GM12892 (cell line): ENCODE measurements around the gene ZBTB39.

Experiments used
- POLR2A ChIP-seq: IDR thresholded peaks from 2 replicates; pipeline ENCODE4 v1.6.1; 2011; ENCODE audit warnings: low read depth, low read length, control low read depth
- POLR2AphosphoS5 ChIP-seq: IDR thresholded peaks from 2 replicates; pipeline ENCODE4 v1.6.1; 2011; ENCODE audit warnings: low read depth, low read length, control low read depth
- TAF1 ChIP-seq: IDR thresholded peaks from 2 replicates; pipeline ENCODE4 v1.6.1; 2011; ENCODE audit warnings: low read depth, mild to moderate bottlenecking, control low read depth, low read length, borderline replicate concordance

DNA sequence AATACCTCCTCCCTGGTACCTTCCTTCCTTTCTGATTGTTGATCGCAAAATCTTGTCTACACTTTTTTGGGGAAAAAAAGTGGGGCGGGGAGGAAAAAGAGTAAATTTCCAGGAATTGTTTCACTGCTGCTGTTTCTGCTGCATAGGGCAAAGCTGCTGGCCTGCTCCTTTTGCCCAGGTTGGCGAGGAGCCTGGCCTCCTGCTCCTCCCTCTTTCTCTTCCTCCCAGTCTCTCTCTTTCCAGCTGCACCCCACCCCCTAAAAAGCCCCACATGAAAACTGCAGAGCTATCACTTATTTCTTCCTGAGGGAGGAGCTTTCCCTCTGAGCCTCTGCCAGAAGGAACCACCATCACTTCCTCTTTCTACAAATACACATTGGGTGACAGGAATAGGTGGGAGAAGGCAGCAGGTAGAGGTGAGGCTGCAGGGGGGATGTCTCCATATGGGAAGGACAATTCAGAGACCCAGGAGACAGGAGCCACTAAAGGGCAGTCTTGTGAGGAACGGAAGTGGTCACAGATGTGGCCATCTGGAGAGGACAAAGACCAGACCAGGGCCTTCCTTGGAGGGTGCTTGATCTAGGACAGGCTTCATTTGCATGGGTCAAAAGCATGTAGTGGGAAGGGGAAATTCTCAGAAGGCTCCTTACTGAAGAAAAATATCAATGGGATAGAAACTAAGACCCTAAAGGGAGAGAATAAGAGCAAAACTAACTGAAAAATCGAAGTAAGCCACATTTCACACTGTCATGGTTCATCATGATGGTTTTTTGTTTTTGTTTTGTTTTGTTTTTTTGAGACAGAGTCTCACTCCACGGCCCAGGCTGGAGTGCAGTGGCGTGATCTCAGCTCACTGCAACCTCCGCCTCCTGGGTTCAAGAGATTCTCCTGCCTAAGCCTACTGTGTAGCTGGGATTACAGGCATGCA is 14.8 kb downstream of the ZBTB39 start:
- TF ChIP-seq POLR2A = no peak
- TF ChIP-seq TAF1 = no peak
- TF ChIP-seq POLR2AphosphoS5 = no peak
